ENCODE results near the gene ADAMTSL2.

The ADAMTSL2 gene

DNA sequence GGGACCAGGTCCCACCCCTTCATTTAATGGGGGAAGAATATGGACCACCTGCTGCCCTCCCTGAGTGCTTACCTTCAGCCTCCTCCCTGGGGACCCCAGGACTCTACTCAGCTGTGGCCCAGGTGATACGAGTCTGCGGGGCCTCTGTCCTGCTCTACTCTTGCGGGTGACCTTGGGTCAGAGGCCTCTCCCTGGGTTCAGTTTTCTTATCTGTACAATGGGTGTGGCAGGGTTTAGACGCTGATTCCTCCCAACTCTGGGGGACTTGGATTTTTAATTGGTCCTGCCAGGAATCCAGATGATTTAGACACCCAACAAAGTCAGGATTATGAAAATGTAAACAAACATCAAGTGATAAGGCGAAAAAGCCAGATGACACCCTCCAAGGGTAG, 49.7 kb downstream of the ADAMTSL2 start:
- Histone ChIP-seq H3K27me3 (ENCODE audit: insufficient read depth, poor library complexity, severe bottlenecking) (peaks cover 43% of the 10 kb centered on the region), H3K4me3 (replicated peaks; ENCODE audit: insufficient read depth, low read length) (no peak overlapping the region), H3K27ac (replicated peaks) (no peak overlapping the region)
- TF ChIP-seq POLR2AphosphoS5 (IDR thresholded peaks at IDR 0.05; ENCODE audit: low read depth) (no peak), GABPA (IDR thresholded peaks at IDR 0.05; ENCODE audit: low read depth) (no peak), CTCF (IDR thresholded peaks at IDR 0.05; ENCODE audit: insufficient read depth, low read length) (no peak), SPI1 (IDR thresholded peaks at IDR 0.05; ENCODE audit: borderline replicate concordance, low read depth) (no peak)
- TF ChIP-seq, protein P1, sequence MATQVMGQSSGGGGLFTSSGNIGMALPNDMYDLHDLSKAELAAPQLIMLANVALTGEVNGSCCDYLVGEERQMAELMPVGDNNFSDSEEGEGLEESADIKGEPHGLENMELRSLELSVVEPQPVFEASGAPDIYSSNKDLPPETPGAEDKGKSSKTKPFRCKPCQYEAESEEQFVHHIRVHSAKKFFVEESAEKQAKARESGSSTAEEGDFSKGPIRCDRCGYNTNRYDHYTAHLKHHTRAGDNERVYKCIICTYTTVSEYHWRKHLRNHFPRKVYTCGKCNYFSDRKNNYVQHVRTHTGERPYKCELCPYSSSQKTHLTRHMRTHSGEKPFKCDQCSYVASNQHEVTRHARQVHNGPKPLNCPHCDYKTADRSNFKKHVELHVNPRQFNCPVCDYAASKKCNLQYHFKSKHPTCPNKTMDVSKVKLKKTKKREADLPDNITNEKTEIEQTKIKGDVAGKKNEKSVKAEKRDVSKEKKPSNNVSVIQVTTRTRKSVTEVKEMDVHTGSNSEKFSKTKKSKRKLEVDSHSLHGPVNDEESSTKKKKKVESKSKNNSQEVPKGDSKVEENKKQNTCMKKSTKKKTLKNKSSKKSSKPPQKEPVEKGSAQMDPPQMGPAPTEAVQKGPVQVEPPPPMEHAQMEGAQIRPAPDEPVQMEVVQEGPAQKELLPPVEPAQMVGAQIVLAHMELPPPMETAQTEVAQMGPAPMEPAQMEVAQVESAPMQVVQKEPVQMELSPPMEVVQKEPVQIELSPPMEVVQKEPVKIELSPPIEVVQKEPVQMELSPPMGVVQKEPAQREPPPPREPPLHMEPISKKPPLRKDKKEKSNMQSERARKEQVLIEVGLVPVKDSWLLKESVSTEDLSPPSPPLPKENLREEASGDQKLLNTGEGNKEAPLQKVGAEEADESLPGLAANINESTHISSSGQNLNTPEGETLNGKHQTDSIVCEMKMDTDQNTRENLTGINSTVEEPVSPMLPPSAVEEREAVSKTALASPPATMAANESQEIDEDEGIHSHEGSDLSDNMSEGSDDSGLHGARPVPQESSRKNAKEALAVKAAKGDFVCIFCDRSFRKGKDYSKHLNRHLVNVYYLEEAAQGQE (IDR thresholded peaks at IDR 0.05; ENCODE audit: insufficient replicate concordance, low read depth), result no peak
- no peak for DNase-seq (ENCODE audit: low read depth in 1 of 2, low spot score in 1 of 2)

- Histone ChIP-seq H3K4me3 (replicated peaks; ENCODE audit: insufficient read depth, low read length) (no peak overlapping the region), H3K27me3 (ENCODE audit: insufficient read depth, poor library complexity, severe bottlenecking) (peaks cover 38% of the 10 kb centered on the region), H3K27ac (replicated peaks) (no peak overlapping the region)
- TF ChIP-seq POLR2AphosphoS5 (IDR thresholded peaks at IDR 0.05; ENCODE audit: low read depth) (no peak), SPI1 (IDR thresholded peaks at IDR 0.05; ENCODE audit: borderline replicate concordance, low read depth) (no peak)
- DNase-seq (ENCODE audit: low read depth in 1 of 2, low spot score in 1 of 2), result no peak
Observed at GRCh38 chr9:133584559-133585476, 50.3 kb downstream of the ADAMTSL2 start.

DNA sequence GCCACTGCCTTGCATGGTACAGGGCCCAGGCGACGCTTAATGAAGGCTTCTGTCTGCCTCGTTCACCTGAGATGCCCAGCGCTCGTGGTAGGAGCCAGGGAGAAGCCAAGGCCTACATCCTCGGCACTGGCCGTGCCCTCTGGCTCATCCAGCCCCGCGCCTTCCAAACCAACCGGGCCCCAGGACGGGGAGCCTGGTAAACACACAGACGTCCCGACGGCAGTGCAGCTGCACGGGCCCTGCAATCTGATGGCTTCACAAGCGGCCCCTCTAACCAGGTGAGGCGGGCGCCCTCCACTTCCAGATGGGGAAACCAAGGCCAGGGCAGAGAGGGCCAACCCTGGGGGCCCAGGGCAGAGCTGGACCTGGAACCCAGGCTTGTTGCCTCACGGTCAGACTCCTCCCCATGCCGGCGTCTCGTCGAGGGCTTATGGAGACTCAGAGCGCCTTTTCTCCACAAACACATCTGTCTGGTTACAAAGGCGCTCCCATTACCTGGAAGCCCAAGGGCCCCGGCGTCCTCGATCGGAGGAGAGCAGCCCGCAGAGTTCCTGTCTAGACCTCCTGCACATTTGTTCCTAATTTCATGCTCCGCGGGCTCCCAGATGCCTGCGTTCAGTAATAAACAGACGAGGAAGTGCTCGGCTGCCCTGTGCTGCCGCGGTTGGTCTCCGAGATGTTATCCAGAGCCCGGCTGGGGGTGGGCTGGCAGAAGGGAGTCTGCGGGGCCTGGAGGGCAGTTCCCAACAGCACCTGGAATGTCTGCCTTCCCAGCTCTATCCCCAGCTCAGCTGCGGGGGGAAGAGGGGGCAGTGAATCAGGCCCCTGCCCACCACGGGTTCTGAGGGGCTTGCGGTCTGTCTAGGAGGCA, 51.2 kb downstream of the ADAMTSL2 start:
- H3K27ac ChIP-seq (replicated peaks), result no peak overlapping the region
- H3K4me3 ChIP-seq (replicated peaks; ENCODE audit: insufficient read depth, low read length), result no peak overlapping the region
- no peak for TF ChIP-seq SPI1 (IDR thresholded peaks at IDR 0.05; ENCODE audit: borderline replicate concordance, low read depth)
- TF ChIP-seq POLR2AphosphoS5 (IDR thresholded peaks at IDR 0.05; ENCODE audit: low read depth), result no peak
- no peak for TF ChIP-seq CTCF (IDR thresholded peaks at IDR 0.05; ENCODE audit: insufficient read depth, low read length)
- TF ChIP-seq, protein P1 (IDR thresholded peaks at IDR 0.05; ENCODE audit: insufficient replicate concordance, low read depth), result no peak
- TF ChIP-seq GABPA (IDR thresholded peaks at IDR 0.05; ENCODE audit: low read depth), result no peak
- no peak for DNase-seq (ENCODE audit: low read depth in 1 of 2, low spot score in 1 of 2)
- H3K27me3 ChIP-seq (ENCODE audit: insufficient read depth, poor library complexity, severe bottlenecking), result peaks cover 31% of the 10 kb centered on the region

GRCh38 chr9:133587051-133587450, 52.5 kb downstream of the ADAMTSL2 start:
- H3K4me3 ChIP-seq (replicated peaks; ENCODE audit: insufficient read depth, low read length), result no peak overlapping the region
- no peak overlapping the region for H3K27ac ChIP-seq (replicated peaks)
- H3K27me3 ChIP-seq (ENCODE audit: insufficient read depth, poor library complexity, severe bottlenecking), result peaks cover 26% of the 10 kb centered on the region
- TF ChIP-seq, protein P1 (IDR thresholded peaks at IDR 0.05; ENCODE audit: insufficient replicate concordance, low read depth), result no peak
- no peak for TF ChIP-seq POLR2AphosphoS5 (IDR thresholded peaks at IDR 0.05; ENCODE audit: low read depth)
- no peak for TF ChIP-seq GABPA (IDR thresholded peaks at IDR 0.05; ENCODE audit: low read depth)
- no peak for TF ChIP-seq CTCF (IDR thresholded peaks at IDR 0.05; ENCODE audit: insufficient read depth, low read length)
- TF ChIP-seq SPI1 (IDR thresholded peaks at IDR 0.05; ENCODE audit: borderline replicate concordance, low read depth), result no peak
- DNase-seq (ENCODE audit: low read depth in 1 of 2, low spot score in 1 of 2), result no peak

Measured in HL-60 (cell line).